Measurements from ENCODE around the gene HDAC11. TPM values are rescaled to one million over a fixed set of nuclear protein-coding genes. Genes with fewer than 3 reads are reported as not detected.

Gene HDAC11
- total RNA-seq, 1 donor from 2014 or later = 14.4 TPM

GRCh38 chr3:13451301-13451673 lies 28.8 kb upstream of the HDAC11 start:
- TF ChIP-seq, protein P1, sequence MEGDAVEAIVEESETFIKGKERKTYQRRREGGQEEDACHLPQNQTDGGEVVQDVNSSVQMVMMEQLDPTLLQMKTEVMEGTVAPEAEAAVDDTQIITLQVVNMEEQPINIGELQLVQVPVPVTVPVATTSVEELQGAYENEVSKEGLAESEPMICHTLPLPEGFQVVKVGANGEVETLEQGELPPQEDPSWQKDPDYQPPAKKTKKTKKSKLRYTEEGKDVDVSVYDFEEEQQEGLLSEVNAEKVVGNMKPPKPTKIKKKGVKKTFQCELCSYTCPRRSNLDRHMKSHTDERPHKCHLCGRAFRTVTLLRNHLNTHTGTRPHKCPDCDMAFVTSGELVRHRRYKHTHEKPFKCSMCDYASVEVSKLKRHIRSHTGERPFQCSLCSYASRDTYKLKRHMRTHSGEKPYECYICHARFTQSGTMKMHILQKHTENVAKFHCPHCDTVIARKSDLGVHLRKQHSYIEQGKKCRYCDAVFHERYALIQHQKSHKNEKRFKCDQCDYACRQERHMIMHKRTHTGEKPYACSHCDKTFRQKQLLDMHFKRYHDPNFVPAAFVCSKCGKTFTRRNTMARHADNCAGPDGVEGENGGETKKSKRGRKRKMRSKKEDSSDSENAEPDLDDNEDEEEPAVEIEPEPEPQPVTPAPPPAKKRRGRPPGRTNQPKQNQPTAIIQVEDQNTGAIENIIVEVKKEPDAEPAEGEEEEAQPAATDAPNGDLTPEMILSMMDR (IDR thresholded peaks at IDR 0.05; ENCODE audit: unreplicated experiment) = no peak
- H3K9me3 Mint-ChIP-seq (ENCODE audit: low read depth) = no peaks in the 10 kb centered on the region
- H3K36me3 Mint-ChIP-seq (ENCODE audit: insufficient read depth) = peaks cover 1% of the 10 kb centered on the region
- DNase-seq (ENCODE audit: low spot score, unreplicated experiment) = no peak
- peaks cover 8% of the 10 kb centered on the region for H3K4me1 Mint-ChIP-seq (ENCODE audit: low read depth)
- peak overlapping the region; percentile 94 for H3K27ac Mint-ChIP-seq
- H3K27me3 Mint-ChIP-seq = no peaks in the 10 kb centered on the region
- peak overlapping the region; percentile 84 for H3K4me3 Mint-ChIP-seq (ENCODE audit: low read depth)

DNA sequence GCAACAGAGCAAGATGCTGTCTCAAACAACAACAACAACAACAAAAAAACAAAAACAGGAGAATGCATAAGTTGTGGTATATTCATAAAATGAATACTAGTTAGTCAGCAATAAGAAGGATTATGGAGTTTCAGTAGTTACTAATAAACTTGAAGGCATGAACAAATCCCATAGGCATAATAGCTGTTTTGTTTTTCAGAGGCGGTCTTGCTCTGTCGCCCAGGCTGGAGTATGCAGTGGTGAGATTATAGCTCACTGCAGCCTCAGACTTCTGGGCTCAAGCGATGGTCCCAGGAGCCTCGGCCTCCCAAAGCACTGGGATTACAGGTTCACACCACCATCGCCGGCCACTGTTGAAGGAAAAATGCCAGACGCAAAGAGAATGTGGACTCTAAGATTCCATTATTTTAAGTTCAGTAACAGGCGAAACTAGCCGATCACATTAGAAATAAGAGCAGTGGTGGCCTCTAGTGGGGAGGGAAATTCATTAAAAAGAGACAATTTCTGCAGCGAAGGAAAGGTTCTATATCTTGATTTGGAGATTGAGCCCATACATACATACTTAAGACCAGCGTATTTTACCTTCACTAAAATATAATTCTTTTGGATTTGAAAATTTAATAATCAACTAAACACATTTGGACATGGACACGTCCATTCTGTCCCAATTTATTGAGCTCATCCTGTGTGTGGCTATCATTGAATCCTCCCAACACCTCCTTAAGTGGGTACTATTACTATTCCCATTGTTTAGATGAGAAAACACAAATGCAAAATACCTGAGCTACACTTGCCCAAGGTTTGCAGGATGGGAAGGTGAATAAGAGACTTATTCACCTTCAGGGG lies 27.4 kb upstream of the HDAC11 start:
- Mint-ChIP-seq H3K4me3 (ENCODE audit: low read depth) (peak overlapping the region; percentile 84), H3K36me3 (ENCODE audit: insufficient read depth) (no peaks in the 10 kb centered on the region), H3K9me3 (ENCODE audit: low read depth) (no peaks in the 10 kb centered on the region), H3K27me3 (no peaks in the 10 kb centered on the region), H3K27ac (peak overlapping the region; percentile 94), H3K4me1 (ENCODE audit: low read depth) (peaks cover 8% of the 10 kb centered on the region)
- DNase-seq (ENCODE audit: low spot score, unreplicated experiment) = no peak
- TF ChIP-seq, protein P1 (IDR thresholded peaks at IDR 0.05; ENCODE audit: unreplicated experiment) = peak; percentile 52

DNA sequence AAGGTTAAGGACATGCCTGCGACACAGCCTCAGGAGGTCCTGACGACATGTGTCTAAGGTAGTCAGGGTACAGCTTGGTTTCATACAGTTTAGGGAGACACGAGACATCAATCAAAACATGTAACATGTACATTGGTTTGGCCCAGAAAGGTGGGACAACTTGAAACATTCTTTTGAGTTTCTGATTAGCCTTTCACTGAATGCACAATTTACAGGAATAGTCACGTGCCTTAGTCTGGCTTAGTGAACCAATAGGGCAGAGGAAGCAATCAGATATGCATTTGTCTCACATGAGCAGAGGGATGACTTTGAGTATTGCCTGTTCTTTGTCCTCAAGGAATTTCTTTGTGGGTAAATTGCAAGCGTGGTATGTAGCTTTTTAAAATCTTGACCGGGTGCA lies 24.5 kb upstream of the HDAC11 start:
- H3K4me1 Mint-ChIP-seq (ENCODE audit: low read depth) = peaks cover 8% of the 10 kb centered on the region
- peaks cover 9% of the 10 kb centered on the region for H3K27me3 Mint-ChIP-seq
- TF ChIP-seq, protein P1 (IDR thresholded peaks at IDR 0.05; ENCODE audit: unreplicated experiment) = no peak
- H3K27ac Mint-ChIP-seq = no peak overlapping the region
- H3K4me3 Mint-ChIP-seq (ENCODE audit: low read depth) = no peak overlapping the region
- no peaks in the 10 kb centered on the region for H3K36me3 Mint-ChIP-seq (ENCODE audit: insufficient read depth)
- DNase-seq (ENCODE audit: low spot score, unreplicated experiment) = no peak
- no peaks in the 10 kb centered on the region for H3K9me3 Mint-ChIP-seq (ENCODE audit: low read depth)

GRCh38 chr3:13457593-13457992 lies 22.5 kb upstream of the HDAC11 start:
- Mint-ChIP-seq H3K4me1 (ENCODE audit: low read depth) (peaks cover 8% of the 10 kb centered on the region), H3K36me3 (ENCODE audit: insufficient read depth) (no peaks in the 10 kb centered on the region), H3K4me3 (ENCODE audit: low read depth) (no peak overlapping the region), H3K27me3 (peaks cover 9% of the 10 kb centered on the region), H3K9me3 (ENCODE audit: low read depth) (no peaks in the 10 kb centered on the region), H3K27ac (no peak overlapping the region)
- DNase-seq (ENCODE audit: low spot score, unreplicated experiment) = no peak
- TF ChIP-seq, protein P1 (IDR thresholded peaks at IDR 0.05; ENCODE audit: unreplicated experiment) = no peak

DNA sequence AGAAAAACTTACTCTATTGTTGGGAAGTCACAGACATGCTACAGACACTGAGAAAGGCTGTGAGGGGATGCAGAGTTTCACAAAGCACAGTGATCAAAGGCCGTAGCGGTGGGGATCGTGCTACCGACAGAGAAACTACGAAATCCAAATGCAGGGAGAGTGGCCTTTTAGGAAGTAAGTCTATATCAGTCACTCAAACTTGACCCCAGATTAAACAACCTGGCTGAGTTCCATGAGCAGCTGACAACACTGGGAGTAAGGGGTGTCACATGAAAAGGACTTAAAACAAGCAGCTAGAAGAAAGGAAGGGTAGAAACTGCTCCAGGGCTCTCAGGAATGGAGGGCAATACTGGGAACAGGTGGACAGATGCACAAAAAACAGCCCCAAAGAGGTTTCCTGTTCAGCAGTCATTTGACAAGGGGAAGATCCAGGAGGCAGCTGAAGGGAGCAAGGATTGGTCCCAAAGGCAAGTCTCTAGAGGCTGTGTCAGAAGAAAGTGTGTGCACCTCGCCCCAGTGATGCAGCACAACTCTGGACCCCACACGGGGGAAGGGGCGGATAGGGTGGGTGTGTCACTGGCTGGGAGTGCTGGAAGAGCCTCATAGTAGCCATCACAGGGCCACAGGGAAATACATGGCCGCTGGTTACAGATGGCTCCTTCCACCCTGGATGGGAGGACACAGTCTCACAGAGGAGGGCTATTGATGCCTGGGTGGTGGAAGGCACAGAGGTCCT lies 20.3 kb upstream of the HDAC11 start:
- Mint-ChIP-seq H3K27ac (no peak overlapping the region), H3K9me3 (ENCODE audit: low read depth) (no peaks in the 10 kb centered on the region), H3K36me3 (ENCODE audit: insufficient read depth) (no peaks in the 10 kb centered on the region), H3K27me3 (peaks cover 9% of the 10 kb centered on the region), H3K4me1 (ENCODE audit: low read depth) (peaks cover 8% of the 10 kb centered on the region), H3K4me3 (ENCODE audit: low read depth) (no peak overlapping the region)
- TF ChIP-seq, protein P1 (IDR thresholded peaks at IDR 0.05; ENCODE audit: unreplicated experiment) = no peak
- DNase-seq (ENCODE audit: low spot score, unreplicated experiment) = no peak
